Measurements from ENCODE around the gene FBXO21.
A peak's percentile ranks its signal among the peaks of the same experiment; 100 is the strongest.
"Not testable (repeated sequence)": the region's sequence is repeated elsewhere in the genome, so short reads cannot be mapped to it uniquely, and the experiment has no call there.

The FBXO21 gene

GRCh38 chr12:117130801-117131200 is 59.5 kb downstream of the FBXO21 start:
- DNase-seq: no peak

GRCh38 chr12:117129391-117129790 is 60.9 kb downstream of the FBXO21 start:
- no peak for DNase-seq

- no peak for DNase-seq
These were observed 62.1 kb downstream of the FBXO21 start for GRCh38 chr12:117127933-117128823.

- no peak for DNase-seq
These were observed 63.9 kb downstream of the FBXO21 start for GRCh38 chr12:117126335-117126734.

- DNase-seq: no peak
These were observed 64.5 kb downstream of the FBXO21 start for GRCh38 chr12:117125767-117126166.

GRCh38 chr12:117125272-117125613 is 65.0 kb downstream of the FBXO21 start:
- no peak for DNase-seq

- no peak for DNase-seq
These were observed 65.6 kb downstream of the FBXO21 start for GRCh38 chr12:117124421-117125271.

GRCh38 chr12:117121441-117121840 is 68.8 kb downstream of the FBXO21 start:
- no peak for DNase-seq

GRCh38 chr12:117120787-117121186 is 69.5 kb downstream of the FBXO21 start:
- no peak for DNase-seq

GRCh38 chr12:117119592-117120198 is 70.6 kb downstream of the FBXO21 start:
- no peak for DNase-seq

GRCh38 chr12:117118838-117119591 is 71.3 kb downstream of the FBXO21 start:
- no peak for DNase-seq

- DNase-seq: peak; percentile 55
These were observed 75.5 kb downstream of the FBXO21 start for GRCh38 chr12:117114784-117115183.

GRCh38 chr12:117113231-117113630 is 77.0 kb downstream of the FBXO21 start:
- no peak for DNase-seq

- peak; percentile 99 for DNase-seq
These were observed 78.3 kb downstream of the FBXO21 start for GRCh38 chr12:117111821-117112595.

GRCh38 chr12:117111386-117111785 is 78.9 kb downstream of the FBXO21 start:
- no peak for DNase-seq

GRCh38 chr12:117109943-117110635 is 80.2 kb downstream of the FBXO21 start:
- DNase-seq: no peak

- DNase-seq: no peak
These were observed 84.4 kb downstream of the FBXO21 start for GRCh38 chr12:117105902-117106301.

- not testable (repeated sequence) for DNase-seq
These were observed 86.3 kb downstream of the FBXO21 start for GRCh38 chr12:117104003-117104402.

GRCh38 chr12:117102800-117103181 is 87.5 kb downstream of the FBXO21 start:
- no peak for DNase-seq

GRCh38 chr12:117101953-117102799 is 88.1 kb downstream of the FBXO21 start:
- DNase-seq: no peak
